HepG2 (cell line): ENCODE data around the gene ZNF234. TPM values are rescaled to one million over a fixed set of nuclear protein-coding genes. Genes with fewer than 3 reads are reported as not detected.

Experiments
- ARNT ChIP-seq: fragments of 450-650 bp; IDR thresholded peaks from 2 replicates; pipeline ENCODE4 v1.6.1; 2017
- CCAR2 ChIP-seq: fragments of 200-400 bp; formaldehyde crosslinking; optimal IDR thresholded peaks from 2 replicates; pipeline ENCODE3; 2018; ENCODE audit warnings: low read depth, mild to moderate bottlenecking, low read length, moderate library complexity
- DMAP1 ChIP-seq: IDR thresholded peaks from 2 replicates; pipeline ENCODE4 v1.6.1; 2016
- DNMT3B ChIP-seq: conservative IDR thresholded peaks from 2 replicates; pipeline ENCODE4 v1.6.1; 2016; ENCODE audit warnings: missing biosample characterization, control low read depth
- DPF2 ChIP-seq: sonication (generic); formaldehyde crosslinking; IDR thresholded peaks from 2 replicates; pipeline ENCODE4 v1.4.0; 2020; ENCODE audit warnings: mild to moderate bottlenecking, low read depth, missing genetic modification reagents, borderline replicate concordance
- GATAD2A ChIP-seq: IDR thresholded peaks from 2 replicates; pipeline ENCODE4 v1.6.1; 2016
- HHEX ChIP-seq: IDR thresholded peaks from 2 replicates; pipeline ENCODE4 v1.6.1; 2016; ENCODE audit warnings: control low read depth
- PHB2 ChIP-seq: fragments of 450-650 bp; IDR thresholded peaks from 2 replicates; pipeline ENCODE4 v1.6.1; 2018; ENCODE audit not compliant: partially characterized antibody
- PHF8 ChIP-seq: sonication (generic); formaldehyde crosslinking; IDR thresholded peaks from 2 replicates; pipeline ENCODE4 v1.5.0; 2020; ENCODE audit warnings: missing genetic modification reagents
- RNF2 ChIP-seq: fragments of 450-650 bp; conservative IDR thresholded peaks from 2 replicates; pipeline ENCODE4 v1.6.1; 2016; ENCODE audit warnings: low read depth
- TBL1XR1 ChIP-seq: fragments of 150-350 bp; IDR thresholded peaks from 2 replicates; pipeline ENCODE4 v1.6.1; 2014; ENCODE audit warnings: borderline replicate concordance, low read length; ENCODE audit not compliant: partially characterized antibody
- TEAD3 ChIP-seq: optimal IDR thresholded peaks from 2 replicates; pipeline ENCODE3; 2016; ENCODE audit warnings: borderline replicate concordance
- TOE1 ChIP-seq: sonication (generic); formaldehyde crosslinking; IDR thresholded peaks from 2 replicates; pipeline ENCODE4 v1.4.0; 2020; ENCODE audit warnings: mild to moderate bottlenecking, missing genetic modification reagents
- ZNF101 ChIP-seq: sonication (generic); formaldehyde crosslinking; IDR thresholded peaks from 2 replicates; pipeline ENCODE4 v1.4.0; 2020; ENCODE audit warnings: mild to moderate bottlenecking, low read depth, missing genetic modification reagents, borderline replicate concordance
- ZNF20 ChIP-seq: sonication (generic); formaldehyde crosslinking; IDR thresholded peaks from 2 replicates; pipeline ENCODE4 v1.4.0; 2020; ENCODE audit warnings: mild to moderate bottlenecking, moderate library complexity, missing genetic modification reagents
- ZNF354B ChIP-seq: sonication (generic); formaldehyde crosslinking; IDR thresholded peaks from 2 replicates; pipeline ENCODE4 v1.8.0; 2022; ENCODE audit warnings: mild to moderate bottlenecking, missing genetic modification reagents
- ZNF549 ChIP-seq: sonication (generic); formaldehyde crosslinking; IDR thresholded peaks from 2 replicates; pipeline ENCODE4 v1.5.0; 2020; ENCODE audit warnings: missing genetic modification reagents
- ZNF780A ChIP-seq: sonication (generic); formaldehyde crosslinking; IDR thresholded peaks from 2 replicates; pipeline ENCODE4 v1.8.0; 2022; ENCODE audit warnings: mild to moderate bottlenecking, missing genetic modification reagents, moderate library complexity
- polyA plus RNA-seq, 8 experiments: library from polyadenylated mRNA; depleted of rRNA in 3 of 8; stranded (reverse) in 7 of 8; unstranded in 1 of 8; fragments of >200 nt; fragmentation: Illumina TruSeq in 4 of 8; extraction: Trizol in 4 of 8; gene quantifications; 2 replicates each; pipeline versions ENCODE4 v1.2.1 to v1.2.3, GENCODE V29; 2011 to 2016; ENCODE audit warnings: low read depth in 4 of 8, missing spikeins in 1 of 8, mixed read lengths in 1 of 8; ENCODE audit not compliant: insufficient read depth in 1 of 8
- total RNA-seq, 5 experiments: library from RNA; depleted of rRNA; stranded (reverse); fragments of >200 nt; fragmentation: Illumina TruSeq; extraction: Trizol; gene quantifications; 2 replicates each; pipeline ENCODE4 v1.2.3, GENCODE V29; 2016; ENCODE audit warnings: low read depth in 1 of 5
- TF ChIP-seq, protein P1 (sequence below): sonication (generic); formaldehyde crosslinking; IDR thresholded peaks from 2 replicates; pipeline ENCODE4 v1.5.1; 2020; ENCODE audit warnings: missing genetic modification reagents, mild to moderate bottlenecking, borderline replicate concordance
- TF ChIP-seq, protein P2 (sequence below): sonication (generic); formaldehyde crosslinking; IDR thresholded peaks from 2 replicates; pipeline ENCODE4 v1.4.0; 2020; ENCODE audit warnings: mild to moderate bottlenecking, missing genetic modification reagents
- TF ChIP-seq, protein P3 (sequence below): sonication (generic); formaldehyde crosslinking; IDR thresholded peaks from 2 replicates; pipeline ENCODE4 v1.4.0; 2020; ENCODE audit warnings: missing genetic modification reagents
- TF ChIP-seq, protein P4 (sequence below): IDR thresholded peaks from 2 replicates; pipeline ENCODE4 v1.6.1; 2016
- TF ChIP-seq, protein P5 (sequence below): sonication (generic); formaldehyde crosslinking; IDR thresholded peaks from 2 replicates; pipeline ENCODE4 v1.8.0; 2022; ENCODE audit warnings: mild to moderate bottlenecking, missing genetic modification reagents, moderate library complexity
- TF ChIP-seq, protein P6 (sequence below): IDR thresholded peaks from 2 replicates; pipeline ENCODE4 v1.6.1; 2016; ENCODE audit warnings: control low read depth

The ZNF234 gene
- total and polyA plus RNA-seq, 2 of the 13 experiments (the other 11 are each of a cell fraction or from before 2014, with no cell fraction given), result 3.5 to 11.2 TPM

DNA sequence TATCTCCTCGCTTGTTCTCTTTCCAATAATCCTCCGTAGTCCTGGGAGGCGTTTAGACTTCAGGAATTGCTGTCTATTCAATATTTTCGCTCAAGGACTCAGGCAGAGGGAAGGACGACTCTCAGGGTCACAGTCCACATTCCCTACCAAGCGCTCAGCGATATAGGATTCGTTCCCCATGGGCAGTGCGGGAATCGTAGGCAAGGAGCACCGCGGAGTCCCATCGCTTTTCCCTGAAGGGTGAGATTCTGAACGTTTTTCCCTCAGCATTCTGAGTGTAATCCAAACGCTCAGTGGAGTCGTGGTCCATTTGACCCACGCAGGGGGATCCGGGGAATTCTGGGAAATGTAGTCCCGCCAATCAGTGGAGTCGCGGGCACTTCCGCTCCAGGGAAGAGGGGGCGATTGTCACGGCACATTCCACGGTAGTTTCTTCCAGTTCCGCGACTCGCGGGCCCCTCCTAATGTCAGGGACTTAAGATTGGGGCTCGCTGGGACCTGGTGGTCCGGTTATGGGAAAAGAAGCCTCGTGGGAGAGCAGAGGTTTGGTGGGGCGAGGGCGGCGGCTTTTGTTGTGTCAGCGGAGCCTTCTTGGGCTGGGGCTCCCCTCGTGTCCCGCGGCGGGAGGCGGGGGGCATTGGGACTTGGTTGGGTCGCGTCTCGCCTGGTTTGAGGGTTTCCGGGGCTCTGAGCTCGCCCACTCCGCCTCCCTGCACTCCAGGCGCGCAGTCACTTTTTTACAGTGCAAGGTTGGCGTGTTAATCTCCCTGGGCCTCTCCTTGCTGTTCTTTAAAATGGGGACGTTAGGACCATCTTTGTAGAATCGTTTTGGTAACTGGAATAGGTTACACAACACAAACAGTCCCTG lies at the start of gene ZNF234 (continued):
- TF ChIP-seq, protein P1, sequence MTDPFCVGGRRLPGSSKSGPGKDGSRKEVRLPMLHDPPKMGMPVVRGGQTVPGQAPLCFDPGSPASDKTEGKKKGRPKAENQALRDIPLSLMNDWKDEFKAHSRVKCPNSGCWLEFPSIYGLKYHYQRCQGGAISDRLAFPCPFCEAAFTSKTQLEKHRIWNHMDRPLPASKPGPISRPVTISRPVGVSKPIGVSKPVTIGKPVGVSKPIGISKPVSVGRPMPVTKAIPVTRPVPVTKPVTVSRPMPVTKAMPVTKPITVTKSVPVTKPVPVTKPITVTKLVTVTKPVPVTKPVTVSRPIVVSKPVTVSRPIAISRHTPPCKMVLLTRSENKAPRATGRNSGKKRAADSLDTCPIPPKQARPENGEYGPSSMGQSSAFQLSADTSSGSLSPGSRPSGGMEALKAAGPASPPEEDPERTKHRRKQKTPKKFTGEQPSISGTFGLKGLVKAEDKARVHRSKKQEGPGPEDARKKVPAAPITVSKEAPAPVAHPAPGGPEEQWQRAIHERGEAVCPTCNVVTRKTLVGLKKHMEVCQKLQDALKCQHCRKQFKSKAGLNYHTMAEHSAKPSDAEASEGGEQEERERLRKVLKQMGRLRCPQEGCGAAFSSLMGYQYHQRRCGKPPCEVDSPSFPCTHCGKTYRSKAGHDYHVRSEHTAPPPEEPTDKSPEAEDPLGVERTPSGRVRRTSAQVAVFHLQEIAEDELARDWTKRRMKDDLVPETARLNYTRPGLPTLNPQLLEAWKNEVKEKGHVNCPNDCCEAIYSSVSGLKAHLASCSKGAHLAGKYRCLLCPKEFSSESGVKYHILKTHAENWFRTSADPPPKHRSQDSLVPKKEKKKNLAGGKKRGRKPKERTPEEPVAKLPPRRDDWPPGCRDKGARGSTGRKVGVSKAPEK (CRISPR knock-in tag), result no peak
- TF ChIP-seq, protein P2, sequence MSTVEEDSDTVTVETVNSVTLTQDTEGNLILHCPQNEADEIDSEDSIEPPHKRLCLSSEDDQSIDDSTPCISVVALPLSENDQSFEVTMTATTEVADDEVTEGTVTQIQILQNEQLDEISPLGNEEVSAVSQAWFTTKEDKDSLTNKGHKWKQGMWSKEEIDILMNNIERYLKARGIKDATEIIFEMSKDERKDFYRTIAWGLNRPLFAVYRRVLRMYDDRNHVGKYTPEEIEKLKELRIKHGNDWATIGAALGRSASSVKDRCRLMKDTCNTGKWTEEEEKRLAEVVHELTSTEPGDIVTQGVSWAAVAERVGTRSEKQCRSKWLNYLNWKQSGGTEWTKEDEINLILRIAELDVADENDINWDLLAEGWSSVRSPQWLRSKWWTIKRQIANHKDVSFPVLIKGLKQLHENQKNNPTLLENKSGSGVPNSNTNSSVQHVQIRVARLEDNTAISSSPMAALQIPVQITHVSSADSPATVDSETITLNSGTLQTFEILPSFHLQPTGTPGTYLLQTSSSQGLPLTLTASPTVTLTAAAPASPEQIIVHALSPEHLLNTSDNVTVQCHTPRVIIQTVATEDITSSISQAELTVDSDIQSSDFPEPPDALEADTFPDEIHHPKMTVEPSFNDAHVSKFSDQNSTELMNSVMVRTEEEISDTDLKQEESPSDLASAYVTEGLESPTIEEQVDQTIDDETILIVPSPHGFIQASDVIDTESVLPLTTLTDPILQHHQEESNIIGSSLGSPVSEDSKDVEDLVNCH (CRISPR knock-in tag), result no peak
- TF ChIP-seq, protein P3, sequence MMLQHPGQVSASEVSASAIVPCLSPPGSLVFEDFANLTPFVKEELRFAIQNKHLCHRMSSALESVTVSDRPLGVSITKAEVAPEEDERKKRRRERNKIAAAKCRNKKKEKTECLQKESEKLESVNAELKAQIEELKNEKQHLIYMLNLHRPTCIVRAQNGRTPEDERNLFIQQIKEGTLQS, result no peak
- TF ChIP-seq DMAP1 (CRISPR knock-in tag), result peak; percentile 36; the same call in 1 of the 2 replicates
- TF ChIP-seq DNMT3B (CRISPR knock-in tag), result no peak
- no peak for TF ChIP-seq ZNF780A (CRISPR knock-in tag)
- TF ChIP-seq RNF2, result no peak
- no peak for TF ChIP-seq DPF2
- TF ChIP-seq HHEX, result no peak
- TF ChIP-seq ZNF354B, result no peak
- TF ChIP-seq TBL1XR1, result no peak
- TF ChIP-seq, protein P4, sequence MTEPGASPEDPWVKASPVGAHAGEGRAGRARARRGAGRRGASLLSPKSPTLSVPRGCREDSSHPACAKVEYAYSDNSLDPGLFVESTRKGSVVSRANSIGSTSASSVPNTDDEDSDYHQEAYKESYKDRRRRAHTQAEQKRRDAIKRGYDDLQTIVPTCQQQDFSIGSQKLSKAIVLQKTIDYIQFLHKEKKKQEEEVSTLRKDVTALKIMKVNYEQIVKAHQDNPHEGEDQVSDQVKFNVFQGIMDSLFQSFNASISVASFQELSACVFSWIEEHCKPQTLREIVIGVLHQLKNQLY (CRISPR knock-in tag), result no peak; the same call in 1 of the 2 replicates
- peak; percentile 85 for TF ChIP-seq PHF8 (CRISPR knock-in tag)
- TF ChIP-seq ZNF549 (CRISPR knock-in tag), result no peak
- TF ChIP-seq GATAD2A, result peak; percentile 84
- TF ChIP-seq ARNT, result no peak
- no peak for TF ChIP-seq CCAR2
- TF ChIP-seq, protein P5, sequence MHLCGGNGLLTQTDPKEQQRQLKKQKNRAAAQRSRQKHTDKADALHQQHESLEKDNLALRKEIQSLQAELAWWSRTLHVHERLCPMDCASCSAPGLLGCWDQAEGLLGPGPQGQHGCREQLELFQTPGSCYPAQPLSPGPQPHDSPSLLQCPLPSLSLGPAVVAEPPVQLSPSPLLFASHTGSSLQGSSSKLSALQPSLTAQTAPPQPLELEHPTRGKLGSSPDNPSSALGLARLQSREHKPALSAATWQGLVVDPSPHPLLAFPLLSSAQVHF (CRISPR knock-in tag), result no peak
- no peak for TF ChIP-seq ZNF20 (CRISPR knock-in tag)
- no peak for TF ChIP-seq ZNF101 (CRISPR knock-in tag)
- no peak for TF ChIP-seq PHB2
- TF ChIP-seq, protein P6, sequence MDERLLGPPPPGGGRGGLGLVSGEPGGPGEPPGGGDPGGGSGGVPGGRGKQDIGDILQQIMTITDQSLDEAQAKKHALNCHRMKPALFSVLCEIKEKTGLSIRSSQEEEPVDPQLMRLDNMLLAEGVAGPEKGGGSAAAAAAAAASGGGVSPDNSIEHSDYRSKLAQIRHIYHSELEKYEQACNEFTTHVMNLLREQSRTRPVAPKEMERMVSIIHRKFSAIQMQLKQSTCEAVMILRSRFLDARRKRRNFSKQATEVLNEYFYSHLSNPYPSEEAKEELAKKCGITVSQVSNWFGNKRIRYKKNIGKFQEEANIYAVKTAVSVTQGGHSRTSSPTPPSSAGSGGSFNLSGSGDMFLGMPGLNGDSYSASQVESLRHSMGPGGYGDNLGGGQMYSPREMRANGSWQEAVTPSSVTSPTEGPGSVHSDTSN (CRISPR knock-in tag), result no peak
- peak; percentile 88 for TF ChIP-seq TEAD3 (CRISPR knock-in tag)
- TF ChIP-seq TOE1 (CRISPR knock-in tag), result no peak
